Measurements from ENCODE around the gene AMDHD1.
A peak's percentile ranks its signal among the peaks of the same experiment; 100 is the strongest.

The AMDHD1 gene

DNA sequence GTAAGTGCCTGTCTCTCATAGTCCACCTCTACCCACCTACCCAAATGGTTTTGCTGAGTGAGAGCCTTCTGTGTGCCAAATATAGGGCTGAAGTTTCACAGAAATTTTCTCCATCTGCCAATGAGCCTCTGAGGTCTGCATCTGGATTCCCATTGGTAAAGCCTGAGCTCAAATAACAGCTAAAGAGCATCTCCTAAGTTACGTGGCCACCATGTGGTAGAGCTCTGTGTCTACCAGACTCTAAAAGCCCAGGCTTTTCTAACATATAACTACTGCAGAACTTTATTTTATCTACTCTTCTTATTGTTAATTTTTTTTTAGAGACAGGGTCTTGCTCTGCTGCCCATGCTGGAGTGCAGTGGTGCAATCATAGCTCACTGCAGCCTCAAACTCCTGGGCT is 16.0 kb downstream of the AMDHD1 start:
- POLR2A ChIA-PET: interaction anchor here (0.7 to 1.1 kb wide), 2 partner anchors 17 to 40 kb away, joined by 3 read pairs; partner anchors contain the start of gene CCDC38

DNA sequence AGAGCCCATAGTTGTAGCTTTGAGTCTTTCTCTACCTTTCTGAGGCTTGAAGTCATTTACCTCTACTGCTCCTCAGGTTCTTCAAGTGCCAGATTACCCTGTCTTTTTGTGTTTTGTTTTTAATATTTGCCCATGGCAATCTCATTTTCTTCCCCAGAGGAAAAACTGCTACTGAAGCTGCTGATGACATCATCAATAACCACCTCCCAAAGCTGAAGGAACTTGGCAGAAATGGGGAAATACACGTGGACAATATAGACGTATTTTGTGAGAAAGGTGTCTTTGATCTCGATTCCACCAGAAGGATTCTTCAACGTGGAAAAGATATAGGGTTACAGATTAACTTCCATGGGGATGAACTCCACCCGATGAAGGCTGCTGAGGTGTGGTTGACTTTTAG is 17.1 kb downstream of the AMDHD1 start:
- TF ChIP-seq, protein P1, sequence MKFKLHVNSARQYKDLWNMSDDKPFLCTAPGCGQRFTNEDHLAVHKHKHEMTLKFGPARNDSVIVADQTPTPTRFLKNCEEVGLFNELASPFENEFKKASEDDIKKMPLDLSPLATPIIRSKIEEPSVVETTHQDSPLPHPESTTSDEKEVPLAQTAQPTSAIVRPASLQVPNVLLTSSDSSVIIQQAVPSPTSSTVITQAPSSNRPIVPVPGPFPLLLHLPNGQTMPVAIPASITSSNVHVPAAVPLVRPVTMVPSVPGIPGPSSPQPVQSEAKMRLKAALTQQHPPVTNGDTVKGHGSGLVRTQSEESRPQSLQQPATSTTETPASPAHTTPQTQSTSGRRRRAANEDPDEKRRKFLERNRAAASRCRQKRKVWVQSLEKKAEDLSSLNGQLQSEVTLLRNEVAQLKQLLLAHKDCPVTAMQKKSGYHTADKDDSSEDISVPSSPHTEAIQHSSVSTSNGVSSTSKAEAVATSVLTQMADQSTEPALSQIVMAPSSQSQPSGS (tag by site-specific recombination; IDR thresholded peaks at IDR 0.05; ENCODE audit: low read depth): peak; percentile 85
- TF ChIP-seq ZNF280C (tag by site-specific recombination; IDR thresholded peaks at IDR 0.05): no peak
- no peak overlapping the region for H3K27ac ChIP-seq (ENCODE audit: extremely low read depth, low read depth, low read length)
- no peaks in the 10 kb centered on the region for H3K4me1 ChIP-seq (ENCODE audit: control insufficient read depth, insufficient read depth, low read length)
- no peaks in the 10 kb centered on the region for H3K9me3 ChIP-seq (ENCODE audit: control insufficient read depth, insufficient read depth, low read depth, low read length)
- CTCF ChIA-PET: interaction anchor here (0.7 to 2.6 kb wide), 3 partner anchors 32 to 41 kb away, joined by 3 to 21 read pairs (median 3); no protein-coding TSS in a partner anchor
- POLR2A ChIA-PET: interaction anchor here (0.7 kb wide), 1 partner anchor 13 kb away, joined by 7 read pairs; no protein-coding TSS in a partner anchor
- H3K36me3 ChIP-seq (ENCODE audit: control insufficient read depth in 2 of 2, insufficient read depth in 1 of 2, low read length in 2 of 2): no peaks in the 10 kb centered on the region
- H3K4me3 ChIP-seq (ENCODE audit: low read depth, low read length): no peak overlapping the region

More for the DNA sequence above, 16.0 kb downstream of the AMDHD1 start:
- Histone ChIP-seq H3K9me3 (ENCODE audit: control insufficient read depth, insufficient read depth, low read depth, low read length) (no peaks in the 10 kb centered on the region), H3K27ac (ENCODE audit: extremely low read depth, low read depth, low read length) (no peak overlapping the region), H3K4me3 (ENCODE audit: low read depth, low read length) (no peak overlapping the region), H3K4me1 (ENCODE audit: control insufficient read depth, insufficient read depth, low read length) (no peaks in the 10 kb centered on the region), H3K36me3 (ENCODE audit: control insufficient read depth in 2 of 2, insufficient read depth in 1 of 2, low read length in 2 of 2) (no peaks in the 10 kb centered on the region)
- TF ChIP-seq OSR2 (tag by site-specific recombination; IDR thresholded peaks at IDR 0.05) (no peak), ZNF654 (tag by site-specific recombination; IDR thresholded peaks at IDR 0.05; ENCODE audit: low read depth) (peak; percentile 26; the same call in 1 of the 2 replicates)
- CTCF ChIA-PET: interaction anchor here (0.6 to 2.6 kb wide), 9 partner anchors 11 to 1298 kb away, joined by 3 to 21 read pairs (median 3); no protein-coding TSS in a partner anchor

DNA sequence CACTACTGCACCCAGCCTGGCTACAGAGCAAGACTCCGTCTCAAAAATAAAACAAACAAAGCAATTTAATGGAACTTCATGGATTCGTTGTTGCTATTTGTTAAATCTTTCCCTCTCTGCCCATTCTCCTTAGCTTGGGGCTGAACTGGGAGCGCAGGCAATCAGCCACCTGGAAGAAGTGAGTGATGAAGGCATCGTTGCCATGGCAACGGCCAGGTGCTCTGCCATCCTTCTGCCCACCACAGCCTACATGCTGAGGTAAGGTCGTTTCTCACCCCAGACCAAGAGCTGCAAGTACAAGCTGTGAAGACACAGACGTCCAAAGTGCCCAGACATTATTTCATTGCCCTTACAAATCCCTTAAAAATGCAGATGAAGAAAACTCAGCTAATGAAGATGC is 19.1 kb downstream of the AMDHD1 start:
- Histone ChIP-seq H3K4me1 (ENCODE audit: control insufficient read depth, insufficient read depth, low read length) (no peaks in the 10 kb centered on the region), H3K9me3 (ENCODE audit: control insufficient read depth, insufficient read depth, low read depth, low read length) (no peaks in the 10 kb centered on the region), H3K4me3 (ENCODE audit: low read depth, low read length) (no peak overlapping the region), H3K36me3 (ENCODE audit: control insufficient read depth in 2 of 2, insufficient read depth in 1 of 2, low read length in 2 of 2) (no peaks in the 10 kb centered on the region), H3K27ac (ENCODE audit: extremely low read depth, low read depth, low read length) (no peak overlapping the region)
- no peak for TF ChIP-seq ZNF184 (tag by site-specific recombination; IDR thresholded peaks at IDR 0.05)
- TF ChIP-seq ZFHX2 (tag by site-specific recombination; conservative IDR thresholded peaks at IDR 0.05): no peak
- TF ChIP-seq ZNF133 (tag by site-specific recombination; IDR thresholded peaks at IDR 0.05): no peak
- no peak for TF ChIP-seq ZNF311 (tag by site-specific recombination; IDR thresholded peaks at IDR 0.05; ENCODE audit: borderline replicate concordance)
- TF ChIP-seq ZSCAN30 (tag by site-specific recombination; IDR thresholded peaks at IDR 0.05): no peak
- TF ChIP-seq ZNF146 (tag by site-specific recombination; IDR thresholded peaks at IDR 0.05): no peak
- TF ChIP-seq ZNF600 (tag by site-specific recombination; IDR thresholded peaks at IDR 0.05): no peak
- no peak for TF ChIP-seq KLF9 (tag by site-specific recombination; IDR thresholded peaks at IDR 0.05; ENCODE audit: low read depth)
- TF ChIP-seq, protein P2, sequence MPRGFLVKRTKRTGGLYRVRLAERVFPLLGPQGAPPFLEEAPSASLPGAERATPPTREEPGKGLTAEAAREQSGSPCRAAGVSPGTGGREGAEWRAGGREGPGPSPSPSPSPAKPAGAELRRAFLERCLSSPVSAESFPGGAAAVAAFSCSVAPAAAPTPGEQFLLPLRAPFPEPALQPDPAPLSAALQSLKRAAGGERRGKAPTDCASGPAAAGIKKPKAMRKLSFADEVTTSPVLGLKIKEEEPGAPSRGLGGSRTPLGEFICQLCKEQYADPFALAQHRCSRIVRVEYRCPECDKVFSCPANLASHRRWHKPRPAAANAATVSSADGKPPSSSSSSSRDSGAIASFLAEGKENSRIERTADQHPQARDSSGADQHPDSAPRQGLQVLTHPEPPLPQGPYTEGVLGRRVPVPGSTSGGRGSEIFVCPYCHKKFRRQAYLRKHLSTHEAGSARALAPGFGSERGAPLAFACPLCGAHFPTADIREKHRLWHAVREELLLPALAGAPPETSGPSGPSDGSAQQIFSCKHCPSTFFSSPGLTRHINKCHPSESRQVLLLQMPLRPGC (tag by site-specific recombination; IDR thresholded peaks at IDR 0.05): no peak
- TF ChIP-seq ZNF626 (tag by site-specific recombination; IDR thresholded peaks at IDR 0.05): no peak
- no peak for TF ChIP-seq ZNF157 (tag by site-specific recombination; IDR thresholded peaks at IDR 0.05)
- no peak for TF ChIP-seq ZFP69B (tag by site-specific recombination; IDR thresholded peaks at IDR 0.05)
- no peak for TF ChIP-seq ZNF561 (tag by site-specific recombination; IDR thresholded peaks at IDR 0.05; ENCODE audit: borderline replicate concordance)
- TF ChIP-seq ZNF23 (tag by site-specific recombination; IDR thresholded peaks at IDR 0.05; ENCODE audit: borderline replicate concordance): no peak
- TF ChIP-seq ZSCAN16 (tag by site-specific recombination; IDR thresholded peaks at IDR 0.05): no peak
- ChIA-PET CTCF (interaction anchor here (0.7 to 2.1 kb wide), 4 partner anchors 14 to 140 kb away, joined by 3 to 12 read pairs (median 6); no protein-coding TSS in a partner anchor), POLR2A (no interaction called here)

All from HEK293 (cell line).